HG03095 (cell line): ENCODE measurements around the gene SFRP4.

Experiments used
- ATAC-seq: cut with Tn5 transposase; IDR thresholded peaks from one replicate; pipeline ENCODE4 v1.9.1; 2021; ENCODE audit warnings: moderate library complexity; ENCODE audit not compliant: unreplicated experiment

The SFRP4 gene

DNA sequence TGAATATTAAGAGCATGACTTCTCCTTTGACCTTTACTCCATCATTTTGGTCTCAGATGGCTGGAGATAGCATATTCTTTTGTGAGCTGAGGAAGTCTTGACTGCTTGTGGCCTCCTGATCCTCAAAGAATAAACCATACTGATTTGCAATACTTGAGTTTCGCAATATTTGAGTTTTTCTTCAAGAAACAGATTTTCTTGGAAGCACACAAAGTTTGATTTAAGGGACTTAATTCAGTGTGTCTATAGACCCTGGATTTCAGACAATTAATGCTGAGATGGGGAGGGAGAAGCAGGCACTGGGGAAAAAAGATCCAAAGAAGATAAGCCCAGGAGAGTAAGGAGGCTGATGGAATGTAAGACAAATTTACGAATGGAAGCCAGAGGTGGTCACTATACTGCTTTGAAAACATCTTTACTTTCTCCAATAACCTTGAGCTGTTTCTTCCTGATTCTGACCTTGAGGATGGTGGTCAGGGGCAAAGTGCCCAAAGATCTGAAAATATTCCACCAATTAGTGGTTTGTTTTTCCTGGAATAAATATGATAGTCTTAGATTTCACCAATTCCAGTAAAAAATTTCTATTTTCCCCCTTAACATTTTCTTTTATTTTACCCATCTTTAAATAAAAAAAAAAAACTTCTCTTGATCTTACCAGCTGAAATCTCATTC lies 11.3 kb upstream of the SFRP4 start:
- no peak for ATAC-seq

DNA sequence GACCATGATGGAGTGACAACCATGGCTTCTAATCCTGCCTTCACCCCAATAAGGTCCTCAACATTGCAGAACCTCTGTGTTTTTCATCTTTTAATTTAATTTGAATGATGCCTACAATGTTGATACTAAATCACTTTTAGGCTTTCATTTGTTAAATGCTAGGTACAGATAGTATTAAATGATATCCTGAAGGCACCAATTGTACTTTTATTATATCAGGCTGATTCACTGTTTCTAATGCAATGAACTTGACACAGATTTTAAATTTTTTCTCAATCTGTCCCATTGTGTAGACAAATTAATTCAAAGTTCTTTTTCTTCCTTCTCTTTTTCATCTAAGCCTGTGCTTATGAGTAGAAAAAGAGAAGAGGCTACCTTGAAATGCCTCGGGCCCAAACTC lies 9.0 kb upstream of the SFRP4 start:
- no peak for ATAC-seq

DNA sequence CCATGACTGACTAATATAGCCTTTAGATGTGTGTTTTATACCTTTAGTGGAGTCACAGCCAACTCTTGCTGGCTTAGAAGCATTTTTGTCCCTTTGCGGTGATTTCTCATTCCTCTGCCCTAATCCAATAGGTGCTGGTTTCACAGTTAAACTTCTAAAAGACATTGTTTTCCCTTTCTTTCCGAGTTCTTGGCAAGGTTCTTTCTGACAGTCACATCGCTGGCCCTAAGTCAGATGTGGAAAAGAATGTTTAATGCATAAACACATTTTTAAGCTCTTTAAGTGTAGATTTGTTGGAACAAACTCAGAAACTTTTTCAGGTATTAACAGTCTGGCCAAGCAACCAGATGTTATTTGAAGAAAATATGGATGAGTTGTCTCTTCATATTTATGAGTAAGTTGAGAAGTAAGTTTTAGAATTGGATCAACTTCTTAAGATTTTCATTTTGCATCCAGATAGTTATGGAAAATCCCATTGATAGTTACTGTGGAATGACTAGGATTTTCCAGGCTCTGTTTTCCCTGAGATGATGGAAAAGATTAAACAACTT lies 7.9 kb upstream of the SFRP4 start:
- ATAC-seq, result no peak

DNA sequence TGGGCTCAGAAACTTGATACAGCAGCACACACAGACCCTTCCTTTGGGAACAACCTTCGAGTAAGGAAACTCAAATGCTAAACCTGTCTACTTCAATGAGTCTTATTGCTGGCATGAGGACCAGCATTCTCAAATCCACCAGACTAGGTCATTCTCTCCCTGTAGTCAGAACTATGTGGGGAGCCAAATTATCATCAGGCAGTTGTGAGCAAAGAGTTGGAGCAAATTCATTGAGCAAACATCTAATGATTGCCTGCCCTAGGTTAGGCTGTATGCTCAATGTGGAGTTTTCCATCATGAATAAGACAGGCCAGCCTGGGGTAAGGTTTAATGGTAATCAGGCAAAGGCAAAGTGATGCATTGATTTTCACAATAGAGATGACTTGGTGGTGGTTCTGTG lies 7.4 kb upstream of the SFRP4 start:
- no peak for ATAC-seq

DNA sequence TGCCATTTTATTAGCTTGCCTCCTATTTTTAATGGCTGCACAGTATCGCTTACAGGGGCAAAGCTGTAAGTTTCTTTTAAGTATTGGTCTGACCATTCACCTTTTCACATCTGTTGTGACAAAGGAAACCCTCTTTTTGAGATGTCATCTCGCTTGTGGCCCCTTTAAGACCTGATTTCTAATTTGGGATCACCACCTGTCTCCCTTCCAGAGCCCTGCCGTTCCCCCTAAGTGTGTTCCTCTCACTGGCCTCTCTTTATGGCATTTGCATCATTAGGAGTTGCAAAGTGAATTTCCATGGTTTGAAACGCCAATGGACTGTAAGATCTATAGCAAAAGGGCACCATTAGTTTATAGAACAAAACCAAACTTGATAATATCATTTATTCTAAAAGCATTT lies 5.3 kb upstream of the SFRP4 start:
- ATAC-seq, result no peak

DNA sequence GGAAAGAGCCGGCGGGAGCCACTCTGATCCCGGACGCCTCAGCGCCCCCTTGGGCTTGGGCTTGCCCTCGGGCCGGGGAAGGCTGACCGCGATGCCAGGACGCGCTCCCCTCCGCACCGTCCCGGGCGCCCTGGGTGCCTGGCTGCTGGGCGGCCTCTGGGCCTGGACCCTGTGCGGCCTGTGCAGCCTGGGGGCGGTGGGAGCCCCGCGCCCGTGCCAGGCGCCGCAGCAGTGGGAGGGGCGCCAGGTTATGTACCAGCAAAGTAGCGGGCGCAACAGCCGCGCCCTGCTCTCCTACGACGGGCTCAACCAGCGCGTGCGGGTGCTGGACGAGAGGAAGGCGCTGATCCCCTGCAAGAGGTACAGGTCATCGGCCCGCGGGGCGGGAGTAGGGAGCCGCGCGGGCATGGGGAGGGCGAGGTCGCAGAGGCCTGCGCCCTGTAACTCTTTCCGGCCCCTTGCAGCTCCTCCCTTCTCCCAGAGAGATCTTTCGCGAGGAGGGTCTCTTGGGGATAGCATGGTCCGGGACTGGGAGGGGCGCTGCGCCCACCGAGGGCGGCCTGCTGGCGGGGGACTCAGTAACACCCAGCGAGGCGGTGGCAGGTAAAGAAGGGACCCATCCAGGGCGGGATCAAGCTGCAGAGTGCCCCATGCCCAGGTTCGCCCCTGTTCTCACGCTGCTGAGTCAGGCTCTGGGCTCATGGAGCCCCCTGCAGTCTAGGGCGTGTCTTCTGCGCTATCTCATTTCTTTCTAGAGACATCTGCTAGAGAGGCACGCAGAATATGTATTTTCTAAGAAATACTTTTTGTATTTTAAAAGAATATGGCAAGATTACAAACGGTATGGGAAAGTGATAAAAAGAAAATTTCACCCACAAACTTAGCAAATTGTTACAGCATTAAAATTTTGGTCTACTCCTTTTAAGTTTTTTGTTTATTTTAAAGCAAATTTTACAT lies 4.5 kb upstream of the SFRP4 start:
- no peak for ATAC-seq

DNA sequence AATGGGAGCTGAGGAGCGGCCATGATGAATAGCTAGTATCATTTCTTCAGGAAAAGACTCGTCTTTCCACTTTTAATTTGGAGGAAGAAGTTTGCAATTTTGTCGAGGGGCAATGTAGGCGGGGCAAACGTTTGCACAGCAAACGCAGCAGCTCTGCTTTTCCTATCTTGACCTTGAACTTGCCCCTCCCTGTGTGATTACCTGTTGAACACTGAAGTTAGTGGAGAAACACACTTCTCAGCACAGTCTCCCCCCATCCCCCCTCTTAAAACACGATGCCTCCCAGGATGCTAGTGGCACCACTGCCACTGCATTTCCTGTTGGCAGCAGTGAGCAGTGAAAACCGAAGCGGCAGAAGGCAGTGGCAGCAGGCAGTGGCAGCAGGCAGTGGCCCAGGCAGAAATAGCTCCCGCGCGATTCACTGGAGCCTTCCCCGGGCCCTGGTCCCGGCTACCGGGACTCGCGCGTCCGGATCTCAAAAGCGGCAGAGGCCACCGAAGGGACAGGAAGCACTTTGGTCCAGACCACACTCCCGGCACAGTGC lies 3.8 kb upstream of the SFRP4 start, which contains the start of gene EPDR1:
Gene EPDR1, plus strand, starts transcription at position 336 of the 544 bp plus-strand sequence. CDS start 300 bp downstream, outside the sequence.
- no peak for ATAC-seq

DNA sequence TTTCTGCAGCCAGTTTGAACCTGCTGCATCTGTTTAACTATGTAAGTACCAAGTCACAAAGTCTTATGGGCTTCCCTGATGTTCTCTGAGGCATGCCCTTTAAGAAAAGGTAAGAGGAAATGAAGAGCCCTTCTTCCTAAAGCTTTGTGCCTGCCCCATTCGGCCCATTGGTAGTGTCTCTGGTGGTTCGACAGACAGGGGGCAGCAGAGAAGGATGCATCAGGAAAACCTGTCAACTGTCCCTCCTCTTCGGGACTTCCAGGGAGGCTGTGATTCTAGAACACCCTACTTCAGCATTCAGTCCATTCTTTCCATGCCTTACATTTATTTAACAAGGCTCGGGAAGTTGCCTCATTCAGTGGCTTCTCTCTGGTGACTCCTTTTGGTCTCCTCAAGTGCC lies 1.9 kb upstream of the SFRP4 start:
- no peak for ATAC-seq

DNA sequence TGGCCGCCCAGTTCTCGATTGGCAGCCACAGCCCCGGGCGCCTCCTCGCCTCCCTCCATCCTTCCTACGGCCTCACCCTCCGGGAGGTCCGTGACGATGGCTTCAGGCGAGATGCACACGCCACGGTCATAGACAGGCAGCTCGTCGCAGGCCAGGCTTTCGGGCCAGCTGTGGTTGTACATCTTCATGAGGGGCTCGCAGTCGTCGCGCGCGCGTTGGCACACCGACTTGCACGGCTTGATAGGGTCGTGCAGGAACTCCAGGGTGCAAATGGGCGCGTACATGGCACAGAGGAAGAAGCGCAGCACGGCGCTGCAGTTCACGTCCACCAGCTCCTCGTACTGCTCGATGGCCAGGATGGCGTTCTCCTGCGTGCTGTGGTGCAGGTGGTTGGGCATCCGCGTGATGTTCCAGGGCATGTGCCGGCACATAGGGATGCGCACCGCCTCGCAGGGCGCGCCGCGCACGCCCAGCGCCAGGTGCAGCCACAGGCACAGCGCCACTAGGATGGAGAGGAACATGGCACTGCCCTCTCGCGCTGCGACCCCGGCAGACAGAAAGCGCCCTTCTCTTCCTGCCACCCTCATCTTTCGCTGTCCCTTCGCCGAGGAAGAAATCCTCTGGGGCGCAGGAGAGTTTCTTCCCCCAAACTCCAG lies 472 bp downstream of the SFRP4 start:
- no peak for ATAC-seq

DNA sequence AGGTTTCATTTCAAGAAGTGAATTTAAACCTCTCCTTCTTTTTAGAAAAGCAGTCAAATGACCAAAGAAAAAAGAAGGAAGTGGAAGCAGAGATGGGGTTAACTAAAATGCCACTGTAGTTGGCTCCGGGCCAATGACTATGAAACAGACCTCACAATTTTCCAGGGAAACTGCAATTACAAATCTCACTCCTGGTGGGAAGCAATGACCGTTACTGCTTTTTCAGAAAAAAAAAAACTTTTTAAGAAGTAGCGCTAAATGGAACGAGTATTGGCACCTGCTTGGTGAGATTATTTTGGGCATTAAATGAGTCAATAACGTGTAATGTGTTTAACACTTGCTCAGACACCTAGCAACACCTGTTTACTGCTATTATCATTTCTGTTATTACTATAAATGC lies 1.2 kb downstream of the SFRP4 start:
- ATAC-seq, result no peak

DNA sequence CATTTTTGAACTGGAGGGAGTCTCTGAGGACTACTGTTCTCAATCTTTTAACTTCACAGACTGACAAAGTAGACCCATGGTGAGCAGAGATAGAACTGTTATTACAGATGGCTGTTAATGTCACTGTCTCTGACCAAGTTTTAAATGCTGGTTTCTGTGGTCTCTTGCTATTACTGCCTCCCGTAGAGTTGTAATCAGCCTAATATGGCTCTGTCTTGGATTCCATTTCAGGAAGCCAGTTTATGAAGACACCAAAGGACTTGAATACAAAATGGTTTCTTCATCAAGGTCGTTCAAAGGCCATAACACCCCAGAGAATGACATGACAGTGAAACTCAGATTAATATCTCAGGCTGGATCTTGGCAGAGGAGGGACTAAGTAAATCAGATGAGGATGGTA lies 3.9 kb downstream of the SFRP4 start:
- no peak for ATAC-seq

DNA sequence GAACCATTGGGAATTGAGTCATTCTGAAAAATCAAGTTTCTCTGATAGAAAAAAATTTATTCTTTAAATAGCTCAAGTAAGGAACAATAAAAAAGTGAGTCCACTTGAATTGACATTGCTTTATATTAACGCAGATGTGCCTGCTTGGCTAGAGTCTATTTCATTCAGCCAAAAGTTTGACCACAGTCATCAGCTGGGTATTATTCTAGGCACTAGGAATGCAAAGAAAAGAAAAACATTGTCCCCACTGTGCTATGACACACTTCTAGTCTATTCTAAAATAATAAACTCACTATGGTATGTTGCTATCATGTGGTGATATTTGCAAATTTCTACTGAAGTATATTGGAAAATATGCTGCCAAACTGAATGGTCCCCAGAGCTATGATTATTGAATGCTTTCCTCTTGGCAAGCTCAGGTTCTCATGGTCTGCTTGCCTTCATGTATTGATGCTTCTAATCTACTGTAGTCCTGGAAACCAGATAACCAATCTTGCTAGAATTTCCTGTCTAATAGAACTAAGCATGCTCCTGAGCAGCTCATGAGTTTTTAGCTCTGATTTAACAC lies 8.3 kb downstream of the SFRP4 start:
- no peak for ATAC-seq

DNA sequence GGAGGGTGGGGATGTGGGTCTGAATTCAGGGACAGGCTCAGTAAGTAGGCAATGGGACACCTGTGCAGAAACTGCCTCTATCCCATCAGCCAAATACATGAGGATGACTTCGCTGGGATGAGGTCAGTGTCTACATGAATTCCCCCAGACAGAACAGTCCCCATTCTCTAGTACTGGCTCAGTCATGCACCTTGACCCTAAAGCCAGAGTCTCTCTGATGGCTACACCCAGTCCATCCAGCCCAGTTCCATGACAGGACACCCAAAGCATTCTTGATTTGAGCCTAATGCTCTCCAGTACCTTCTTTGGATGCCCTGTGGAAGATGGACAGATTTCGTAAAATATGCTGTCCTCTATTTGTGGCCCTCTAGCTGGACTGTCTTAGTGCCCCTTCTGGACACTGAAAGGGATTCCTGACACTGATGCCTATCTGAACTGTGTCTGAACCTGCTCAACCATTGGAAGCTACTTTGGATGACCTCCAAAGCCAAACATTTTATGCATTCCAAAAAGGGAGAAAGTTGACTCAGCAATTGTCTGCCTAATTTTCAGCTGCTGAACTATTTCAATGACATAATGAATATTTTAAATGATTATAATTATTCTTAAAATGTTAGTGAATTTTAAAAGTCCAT lies 14.6 kb downstream of the SFRP4 start:
- no peak for ATAC-seq

DNA sequence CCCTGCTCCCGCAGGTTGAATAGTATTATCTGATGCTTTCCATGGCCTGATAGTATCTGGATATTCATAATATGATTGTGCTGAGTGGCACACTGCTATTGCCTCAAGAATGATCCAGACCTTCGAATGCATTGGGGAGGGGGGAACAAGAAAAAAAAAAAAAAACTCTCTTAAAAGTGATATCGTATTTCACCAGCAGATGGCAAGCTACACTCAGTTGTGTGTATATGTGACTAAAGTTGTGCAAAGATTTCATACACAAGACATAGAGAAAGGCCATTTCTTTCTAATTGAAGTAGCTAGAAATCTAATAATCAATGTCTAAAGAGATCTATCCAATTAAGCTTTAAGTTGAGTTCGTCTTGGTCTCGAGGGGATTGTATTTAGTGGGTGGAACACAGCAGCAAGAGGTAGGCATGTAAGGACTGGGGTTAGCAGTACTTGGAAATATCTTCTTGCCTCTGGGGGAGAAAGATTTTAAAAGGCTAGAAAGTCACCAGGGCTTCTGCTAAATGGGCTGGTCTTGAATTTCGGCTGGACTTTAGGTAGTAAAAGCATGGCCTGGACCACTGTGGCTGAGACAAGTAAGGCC lies 15.3 kb downstream of the SFRP4 start:
- ATAC-seq, result no peak

DNA sequence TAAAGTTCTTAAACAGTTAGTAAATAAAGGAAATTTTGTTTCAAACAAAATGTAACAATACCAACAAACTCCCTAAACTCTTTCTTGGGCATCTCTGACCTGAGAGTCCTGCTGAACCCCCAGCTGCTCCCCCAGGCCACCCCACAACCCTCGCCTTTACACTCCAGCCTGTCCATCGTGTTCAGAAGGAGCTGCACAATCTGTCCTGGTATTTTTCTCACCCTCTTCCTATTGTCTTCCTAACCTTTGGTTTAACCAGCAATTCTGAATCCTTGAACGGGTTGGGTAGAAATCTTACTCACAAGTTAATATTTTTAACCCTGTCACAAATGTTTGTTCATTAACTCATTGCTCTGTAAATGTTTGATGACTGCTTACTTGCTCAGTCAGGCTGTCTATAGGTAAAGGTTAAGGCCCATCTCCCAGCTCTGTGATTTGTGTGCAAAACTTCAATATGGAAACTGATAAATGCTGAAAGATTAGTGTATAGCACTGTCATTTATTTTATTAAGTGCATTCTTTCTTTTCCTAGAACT lies 16.8 kb downstream of the SFRP4 start:
- no peak for ATAC-seq

DNA sequence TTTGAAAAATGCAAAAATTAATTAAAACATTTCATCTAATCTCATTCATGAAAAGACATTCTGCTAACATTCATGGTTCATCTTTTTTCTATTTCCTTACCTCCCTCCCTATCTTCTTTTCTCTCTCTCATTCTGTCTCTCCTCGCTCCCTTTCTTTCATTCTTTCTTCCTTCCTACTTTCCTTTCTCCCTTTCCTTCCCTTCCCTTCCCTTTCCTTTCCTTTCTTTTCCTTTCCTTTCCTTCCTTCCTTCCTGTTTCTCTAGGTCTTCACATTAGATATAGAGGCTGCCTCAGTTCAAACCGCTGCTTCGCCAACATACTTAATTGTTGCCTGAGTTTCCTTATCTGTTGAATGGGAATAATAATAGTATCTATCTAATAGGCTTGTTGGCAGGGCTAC lies 21.9 kb downstream of the SFRP4 start:
- ATAC-seq, result no peak

DNA sequence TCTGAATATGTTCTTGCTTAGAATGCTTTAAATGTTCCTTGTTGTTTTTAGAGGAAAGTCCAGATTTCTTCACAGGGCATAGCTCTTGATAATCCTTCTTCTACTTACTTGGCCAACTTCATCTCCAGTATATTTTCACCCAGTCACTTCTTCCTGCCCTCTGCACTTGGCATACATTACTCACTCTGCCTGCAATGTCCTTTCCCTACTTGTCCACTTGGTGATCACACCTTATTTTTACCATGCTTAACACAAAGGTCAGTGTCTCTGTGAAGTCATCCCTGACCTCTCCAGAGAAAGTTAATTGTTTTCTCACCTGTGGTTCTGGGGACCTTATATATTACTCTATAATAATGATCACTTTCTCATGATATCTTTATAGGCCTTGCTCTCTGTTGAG lies 23.3 kb downstream of the SFRP4 start:
- no peak for ATAC-seq

DNA sequence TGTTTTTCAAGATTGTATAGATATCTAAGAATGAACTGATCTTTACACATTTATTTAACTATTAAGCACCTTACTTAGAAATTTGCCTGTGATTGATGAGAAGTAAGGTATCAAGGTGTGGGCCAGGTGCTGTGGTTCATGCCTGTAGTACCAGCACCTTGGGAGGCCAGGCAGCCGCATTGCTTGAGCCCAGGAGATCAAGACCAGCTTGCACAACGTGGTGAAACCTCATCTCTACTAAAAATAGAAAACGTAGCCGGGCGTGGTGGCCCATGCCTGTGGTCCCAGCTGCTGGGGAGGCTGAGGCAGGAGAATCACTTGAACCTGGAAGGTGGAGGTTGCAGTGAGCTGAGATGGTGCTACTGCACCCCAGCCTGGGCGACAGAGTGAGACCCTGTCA lies 34.5 kb downstream of the SFRP4 start:
- ATAC-seq, result no peak
